DND-41 (cell line): ENCODE data around the gene SCAI.

ENCODE experiments used
- EZH2 ChIP-seq: IDR thresholded peaks from 3 replicates; pipeline ENCODE4 v1.6.1; 2012; ENCODE audit warnings: borderline replicate concordance, low read depth, mild to moderate bottlenecking, moderate library complexity, low read length, inconsistent platforms; ENCODE audit not compliant: severe bottlenecking
- TF ChIP-seq, protein P1 (sequence below): IDR thresholded peaks from 2 replicates; pipeline ENCODE4 v1.5.1; 2012; ENCODE audit warnings: borderline replicate concordance, low read length, moderate library complexity, mild to moderate bottlenecking; ENCODE audit not compliant: poor library complexity, severe bottlenecking; ENCODE audit errors: extremely low read depth

DNA sequence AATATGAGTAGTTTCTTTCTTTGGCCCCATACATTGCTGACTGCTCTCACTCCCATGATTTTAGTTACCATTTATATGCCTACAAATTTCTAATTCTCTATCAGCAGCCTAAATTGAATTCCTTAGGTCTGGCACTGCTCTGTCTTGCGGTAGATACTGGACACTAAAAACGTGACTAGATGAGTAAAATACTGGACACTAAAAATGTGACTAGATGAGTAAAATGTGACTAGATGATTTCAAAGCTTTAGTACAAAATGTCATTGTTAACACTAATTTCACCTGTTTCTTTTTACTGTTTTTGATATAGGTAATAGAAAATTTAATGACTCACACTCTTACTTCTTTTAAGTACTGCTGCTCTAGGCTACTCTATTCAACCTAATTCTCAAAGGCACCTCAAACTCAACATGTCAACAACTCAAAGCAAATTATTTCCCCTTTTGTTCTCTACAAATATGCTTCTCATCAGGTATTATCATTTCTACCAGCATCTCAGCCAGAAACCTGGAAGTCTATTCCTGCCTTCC, 171.0 kb downstream of the SCAI start:
- TF ChIP-seq, protein P1, sequence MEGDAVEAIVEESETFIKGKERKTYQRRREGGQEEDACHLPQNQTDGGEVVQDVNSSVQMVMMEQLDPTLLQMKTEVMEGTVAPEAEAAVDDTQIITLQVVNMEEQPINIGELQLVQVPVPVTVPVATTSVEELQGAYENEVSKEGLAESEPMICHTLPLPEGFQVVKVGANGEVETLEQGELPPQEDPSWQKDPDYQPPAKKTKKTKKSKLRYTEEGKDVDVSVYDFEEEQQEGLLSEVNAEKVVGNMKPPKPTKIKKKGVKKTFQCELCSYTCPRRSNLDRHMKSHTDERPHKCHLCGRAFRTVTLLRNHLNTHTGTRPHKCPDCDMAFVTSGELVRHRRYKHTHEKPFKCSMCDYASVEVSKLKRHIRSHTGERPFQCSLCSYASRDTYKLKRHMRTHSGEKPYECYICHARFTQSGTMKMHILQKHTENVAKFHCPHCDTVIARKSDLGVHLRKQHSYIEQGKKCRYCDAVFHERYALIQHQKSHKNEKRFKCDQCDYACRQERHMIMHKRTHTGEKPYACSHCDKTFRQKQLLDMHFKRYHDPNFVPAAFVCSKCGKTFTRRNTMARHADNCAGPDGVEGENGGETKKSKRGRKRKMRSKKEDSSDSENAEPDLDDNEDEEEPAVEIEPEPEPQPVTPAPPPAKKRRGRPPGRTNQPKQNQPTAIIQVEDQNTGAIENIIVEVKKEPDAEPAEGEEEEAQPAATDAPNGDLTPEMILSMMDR, result no peak
- TF ChIP-seq EZH2, result no peak
